GM23338 (cell line): ENCODE data around the gene CACNA2D3. TPM values are rescaled to one million over a fixed set of nuclear protein-coding genes. Genes with fewer than 3 reads are reported as not detected.

Source experiments
- ATAC-seq: fragments of 200-7000 bp; cut with Tn5 transposase; 3 replicates; pipeline ENCODE4 v1.9.1; 2020
- DNase-seq: peaks from one replicate; pipeline ENCODE4 v3.0.0-alpha.2; 2015; ENCODE audit warnings: low spot score
- H2AFZ ChIP-seq: fragments of 200-600 bp; sonication (generic); 2 replicates; pipeline ENCODE4 v1.8.0; 2016; ENCODE audit warnings: antibody characterized with exemption, mild to moderate bottlenecking, moderate library complexity
- H3F3A ChIP-seq: fragments of 200-600 bp; sonication (generic); replicated peaks from 2 replicates; pipeline ENCODE4 v1.8.0; 2017; ENCODE audit warnings: antibody characterized with exemption, mixed run types, low read depth
- H3K27ac ChIP-seq: fragments of 200-600 bp; sonication (generic); 2 replicates; pipeline ENCODE4 v1.6.1; 2016; ENCODE audit warnings: low read depth
- H3K27me3 ChIP-seq: fragments of 200-600 bp; sonication (generic); 2 replicates; pipeline ENCODE4 v1.8.0; 2016; ENCODE audit warnings: mild to moderate bottlenecking, mixed run types, moderate library complexity; ENCODE audit not compliant: insufficient read depth
- H3K36me3 ChIP-seq: fragments of 200-600 bp; sonication (generic); 2 replicates; pipeline ENCODE4 v1.8.0; 2016; ENCODE audit warnings: mild to moderate bottlenecking; ENCODE audit not compliant: insufficient read depth
- H3K4me1 ChIP-seq: fragments of 200-600 bp; sonication (generic); 2 replicates; pipeline ENCODE4 v1.8.0; 2016; ENCODE audit warnings: mild to moderate bottlenecking, moderate library complexity; ENCODE audit not compliant: insufficient read depth
- H3K4me2 ChIP-seq: fragments of 200-600 bp; sonication (generic); 2 replicates; pipeline ENCODE4 v1.7.1; 2017; ENCODE audit warnings: mixed run types
- H3K4me3 ChIP-seq: fragments of 200-600 bp; sonication (generic); 2 replicates; pipeline ENCODE4 v1.6.1; 2016; ENCODE audit warnings: mixed run types
- H3K79me2 ChIP-seq: fragments of 200-600 bp; sonication (generic); replicated peaks from 2 replicates; pipeline ENCODE4 v1.8.0; 2017; ENCODE audit warnings: mild to moderate bottlenecking; ENCODE audit not compliant: insufficient read depth
- H3K9me2 ChIP-seq: fragments of 200-600 bp; sonication (generic); 2 replicates; pipeline ENCODE4 v1.8.0; 2017; ENCODE audit not compliant: insufficient read depth
- H4K20me1 ChIP-seq: fragments of 200-600 bp; sonication (generic); replicated peaks from 2 replicates; pipeline ENCODE4 v1.8.0; 2017; ENCODE audit warnings: mild to moderate bottlenecking; ENCODE audit not compliant: insufficient read depth
- H3K27ac Mint-ChIP-seq: 2 replicates; pipeline ENCODE4 v1.8.0; 2020; ENCODE audit warnings: inconsistent platforms, mild to moderate bottlenecking, moderate library complexity, mixed read lengths
- H3K27me3 Mint-ChIP-seq: 3 replicates; pipeline ENCODE4 v1.8.0; 2022; ENCODE audit warnings: low read depth, mild to moderate bottlenecking, moderate library complexity, mixed read lengths, inconsistent platforms; ENCODE audit not compliant: insufficient read depth, poor library complexity
- H3K36me3 Mint-ChIP-seq: 3 replicates; pipeline ENCODE4 v1.8.0; 2021; ENCODE audit warnings: low read depth, mild to moderate bottlenecking, inconsistent platforms, moderate library complexity, mixed read lengths
- H3K4me1 Mint-ChIP-seq: 3 replicates; pipeline ENCODE4 v1.8.0; 2020; ENCODE audit warnings: mild to moderate bottlenecking, inconsistent platforms, mixed read lengths
- H3K4me3 Mint-ChIP-seq: 3 replicates; pipeline ENCODE4 v1.8.0; 2021; ENCODE audit warnings: moderate library complexity, mild to moderate bottlenecking, inconsistent platforms, mixed read lengths
- H3K9me3 Mint-ChIP-seq: 3 replicates; pipeline ENCODE4 v1.8.0; 2020; ENCODE audit warnings: moderate library complexity, mild to moderate bottlenecking, inconsistent platforms, mixed read lengths
- CREB1 ChIP-seq: fragments of 250-450 bp; sonication (Bioruptor Pico); IDR thresholded peaks from 2 replicates; pipeline ENCODE4 v1.5.0; 2020; ENCODE audit warnings: low read depth, mild to moderate bottlenecking, moderate library complexity
- EZH2 ChIP-seq: fragments of 200-600 bp; sonication (generic); IDR thresholded peaks from one replicate; pipeline ENCODE4 v1.8.0; 2017; ENCODE audit warnings: antibody characterized with exemption, mild to moderate bottlenecking, low read depth; ENCODE audit not compliant: unreplicated experiment
- EZH2phosphoT487 ChIP-seq: fragments of 200-600 bp; sonication (generic); IDR thresholded peaks from one replicate; pipeline ENCODE4 v1.8.1; 2018; ENCODE audit warnings: antibody characterized with exemption; ENCODE audit not compliant: unreplicated experiment
- JUNB ChIP-seq: IDR thresholded peaks from one replicate; pipeline ENCODE4 v1.6.1; 2016; ENCODE audit warnings: antibody characterized with exemption; ENCODE audit not compliant: unreplicated experiment
- NANOG ChIP-seq: IDR thresholded peaks from 2 replicates; pipeline ENCODE4 v1.6.1; 2016; ENCODE audit warnings: antibody characterized with exemption, borderline replicate concordance
- POLR2AphosphoS5 ChIP-seq: IDR thresholded peaks from 2 replicates; pipeline ENCODE4 v1.6.1; 2016; ENCODE audit warnings: antibody characterized with exemption, low read depth
- STAT1 ChIP-seq: IDR thresholded peaks from one replicate; pipeline ENCODE4 v1.6.1; 2016; ENCODE audit warnings: antibody characterized with exemption; ENCODE audit not compliant: unreplicated experiment
- ZNF114 ChIP-seq: fragments of 250-450 bp; sonication (Bioruptor Pico); IDR thresholded peaks from 2 replicates; pipeline ENCODE4 v1.5.0; 2020; ENCODE audit warnings: mild to moderate bottlenecking, moderate library complexity
- ZNF331 ChIP-seq: fragments of 250-450 bp; sonication (Bioruptor Pico); IDR thresholded peaks from 2 replicates; pipeline ENCODE4 v1.5.0; 2020; ENCODE audit warnings: low read depth, mild to moderate bottlenecking, moderate library complexity
- polyA plus RNA-seq: library from polyadenylated mRNA; unstranded; fragments of >200 nt; fragmentation: Nextera tagmentation; extraction: Ambion mirVana; gene quantifications from 2 replicates; pipeline ENCODE4 v1.2.1, GENCODE V29; 2016
- total RNA-seq: library from RNA; depleted of rRNA; stranded (reverse); fragments of >200 nt; shearing (Covaris generic); gene quantifications from 2 replicates; pipeline ENCODE4 v1.2.3, GENCODE V29; 2014
- TF ChIP-seq, protein P1 (sequence below), 2 experiments: fragments of 200-600 bp in 1 of 2; sonication (generic) in 1 of 2; conservative IDR thresholded peaks; 2 replicates each; pipeline versions ENCODE4 v1.5.1 to v1.6.1; 2016 to 2017; ENCODE audit warnings: antibody characterized with exemption in 2 of 2, low read depth in 2 of 2, mild to moderate bottlenecking in 2 of 2, moderate library complexity in 1 of 2
- TF ChIP-seq, protein P2 (sequence below): fragments of 250-450 bp; sonication (Bioruptor Pico); IDR thresholded peaks from 2 replicates; pipeline ENCODE4 v1.5.0; 2020; ENCODE audit warnings: mild to moderate bottlenecking, moderate library complexity
- TF ChIP-seq, protein P3 (sequence below): IDR thresholded peaks from one replicate; pipeline ENCODE4 v1.6.1; 2018; ENCODE audit warnings: antibody characterized with exemption; ENCODE audit not compliant: unreplicated experiment
- TF ChIP-seq, protein P4 (sequence below): IDR thresholded peaks from 2 replicates; pipeline ENCODE4 v1.6.1; 2016; ENCODE audit warnings: antibody characterized with exemption

CACNA2D3 gene
- total and polyA plus RNA-seq, 2 experiments from 2014 or later, result 2.2 to 2.3 TPM

DNA sequence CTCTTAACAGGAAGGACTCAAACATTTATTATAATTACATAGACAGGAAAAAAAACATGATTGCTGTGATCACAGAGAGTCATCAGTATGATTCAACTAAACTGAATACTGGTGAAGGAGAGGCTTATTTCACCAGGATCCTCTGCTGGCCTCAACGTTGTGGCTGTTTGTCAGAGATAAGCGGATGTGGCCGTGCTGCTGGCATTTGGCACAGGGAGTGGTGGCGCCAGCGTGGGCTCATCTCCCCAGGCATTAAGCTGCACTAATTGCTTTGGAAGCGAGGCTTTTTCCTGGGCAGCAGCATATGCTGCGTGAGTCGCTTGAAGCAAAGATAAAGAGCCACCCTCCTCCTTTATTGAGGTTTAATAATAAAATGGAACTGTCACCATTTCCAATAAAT lies 498.8 kb downstream of the CACNA2D3 start:
- no peaks in the 10 kb centered on the region; the same call in 2 of the 3 replicates for H3K9me3 Mint-ChIP-seq
- no peak overlapping the region for H3K27ac Mint-ChIP-seq
- Histone ChIP-seq H3K79me2 (no peaks in the 10 kb centered on the region), H3K4me2 (no peak overlapping the region), H3F3A (no peaks in the 10 kb centered on the region), H3K9me2 (0 out of 2 replicates have a peak, but pooled peaks cover 4% of the 10 kb centered on the region), H4K20me1 (no peaks in the 10 kb centered on the region), H3K4me1 (no peaks in the 10 kb centered on the region), H3K4me3 (no peak overlapping the region), H3K27me3 (no peaks in the 10 kb centered on the region), H3K36me3 (no peaks in the 10 kb centered on the region), H3K27ac (no peak overlapping the region), H2AFZ (no peak overlapping the region)
- H3K4me3 Mint-ChIP-seq, result no peak overlapping the region
- H3K27me3 Mint-ChIP-seq, result peaks cover 10% of the 10 kb centered on the region
- no peaks in the 10 kb centered on the region for H3K4me1 Mint-ChIP-seq
- TF ChIP-seq POLR2AphosphoS5, result no peak
- TF ChIP-seq, protein P1, sequence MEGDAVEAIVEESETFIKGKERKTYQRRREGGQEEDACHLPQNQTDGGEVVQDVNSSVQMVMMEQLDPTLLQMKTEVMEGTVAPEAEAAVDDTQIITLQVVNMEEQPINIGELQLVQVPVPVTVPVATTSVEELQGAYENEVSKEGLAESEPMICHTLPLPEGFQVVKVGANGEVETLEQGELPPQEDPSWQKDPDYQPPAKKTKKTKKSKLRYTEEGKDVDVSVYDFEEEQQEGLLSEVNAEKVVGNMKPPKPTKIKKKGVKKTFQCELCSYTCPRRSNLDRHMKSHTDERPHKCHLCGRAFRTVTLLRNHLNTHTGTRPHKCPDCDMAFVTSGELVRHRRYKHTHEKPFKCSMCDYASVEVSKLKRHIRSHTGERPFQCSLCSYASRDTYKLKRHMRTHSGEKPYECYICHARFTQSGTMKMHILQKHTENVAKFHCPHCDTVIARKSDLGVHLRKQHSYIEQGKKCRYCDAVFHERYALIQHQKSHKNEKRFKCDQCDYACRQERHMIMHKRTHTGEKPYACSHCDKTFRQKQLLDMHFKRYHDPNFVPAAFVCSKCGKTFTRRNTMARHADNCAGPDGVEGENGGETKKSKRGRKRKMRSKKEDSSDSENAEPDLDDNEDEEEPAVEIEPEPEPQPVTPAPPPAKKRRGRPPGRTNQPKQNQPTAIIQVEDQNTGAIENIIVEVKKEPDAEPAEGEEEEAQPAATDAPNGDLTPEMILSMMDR (conservative IDR thresholded peaks at IDR 0.05; ENCODE audit: low read depth in 2 of 2), result no peak
- TF ChIP-seq, protein P2, sequence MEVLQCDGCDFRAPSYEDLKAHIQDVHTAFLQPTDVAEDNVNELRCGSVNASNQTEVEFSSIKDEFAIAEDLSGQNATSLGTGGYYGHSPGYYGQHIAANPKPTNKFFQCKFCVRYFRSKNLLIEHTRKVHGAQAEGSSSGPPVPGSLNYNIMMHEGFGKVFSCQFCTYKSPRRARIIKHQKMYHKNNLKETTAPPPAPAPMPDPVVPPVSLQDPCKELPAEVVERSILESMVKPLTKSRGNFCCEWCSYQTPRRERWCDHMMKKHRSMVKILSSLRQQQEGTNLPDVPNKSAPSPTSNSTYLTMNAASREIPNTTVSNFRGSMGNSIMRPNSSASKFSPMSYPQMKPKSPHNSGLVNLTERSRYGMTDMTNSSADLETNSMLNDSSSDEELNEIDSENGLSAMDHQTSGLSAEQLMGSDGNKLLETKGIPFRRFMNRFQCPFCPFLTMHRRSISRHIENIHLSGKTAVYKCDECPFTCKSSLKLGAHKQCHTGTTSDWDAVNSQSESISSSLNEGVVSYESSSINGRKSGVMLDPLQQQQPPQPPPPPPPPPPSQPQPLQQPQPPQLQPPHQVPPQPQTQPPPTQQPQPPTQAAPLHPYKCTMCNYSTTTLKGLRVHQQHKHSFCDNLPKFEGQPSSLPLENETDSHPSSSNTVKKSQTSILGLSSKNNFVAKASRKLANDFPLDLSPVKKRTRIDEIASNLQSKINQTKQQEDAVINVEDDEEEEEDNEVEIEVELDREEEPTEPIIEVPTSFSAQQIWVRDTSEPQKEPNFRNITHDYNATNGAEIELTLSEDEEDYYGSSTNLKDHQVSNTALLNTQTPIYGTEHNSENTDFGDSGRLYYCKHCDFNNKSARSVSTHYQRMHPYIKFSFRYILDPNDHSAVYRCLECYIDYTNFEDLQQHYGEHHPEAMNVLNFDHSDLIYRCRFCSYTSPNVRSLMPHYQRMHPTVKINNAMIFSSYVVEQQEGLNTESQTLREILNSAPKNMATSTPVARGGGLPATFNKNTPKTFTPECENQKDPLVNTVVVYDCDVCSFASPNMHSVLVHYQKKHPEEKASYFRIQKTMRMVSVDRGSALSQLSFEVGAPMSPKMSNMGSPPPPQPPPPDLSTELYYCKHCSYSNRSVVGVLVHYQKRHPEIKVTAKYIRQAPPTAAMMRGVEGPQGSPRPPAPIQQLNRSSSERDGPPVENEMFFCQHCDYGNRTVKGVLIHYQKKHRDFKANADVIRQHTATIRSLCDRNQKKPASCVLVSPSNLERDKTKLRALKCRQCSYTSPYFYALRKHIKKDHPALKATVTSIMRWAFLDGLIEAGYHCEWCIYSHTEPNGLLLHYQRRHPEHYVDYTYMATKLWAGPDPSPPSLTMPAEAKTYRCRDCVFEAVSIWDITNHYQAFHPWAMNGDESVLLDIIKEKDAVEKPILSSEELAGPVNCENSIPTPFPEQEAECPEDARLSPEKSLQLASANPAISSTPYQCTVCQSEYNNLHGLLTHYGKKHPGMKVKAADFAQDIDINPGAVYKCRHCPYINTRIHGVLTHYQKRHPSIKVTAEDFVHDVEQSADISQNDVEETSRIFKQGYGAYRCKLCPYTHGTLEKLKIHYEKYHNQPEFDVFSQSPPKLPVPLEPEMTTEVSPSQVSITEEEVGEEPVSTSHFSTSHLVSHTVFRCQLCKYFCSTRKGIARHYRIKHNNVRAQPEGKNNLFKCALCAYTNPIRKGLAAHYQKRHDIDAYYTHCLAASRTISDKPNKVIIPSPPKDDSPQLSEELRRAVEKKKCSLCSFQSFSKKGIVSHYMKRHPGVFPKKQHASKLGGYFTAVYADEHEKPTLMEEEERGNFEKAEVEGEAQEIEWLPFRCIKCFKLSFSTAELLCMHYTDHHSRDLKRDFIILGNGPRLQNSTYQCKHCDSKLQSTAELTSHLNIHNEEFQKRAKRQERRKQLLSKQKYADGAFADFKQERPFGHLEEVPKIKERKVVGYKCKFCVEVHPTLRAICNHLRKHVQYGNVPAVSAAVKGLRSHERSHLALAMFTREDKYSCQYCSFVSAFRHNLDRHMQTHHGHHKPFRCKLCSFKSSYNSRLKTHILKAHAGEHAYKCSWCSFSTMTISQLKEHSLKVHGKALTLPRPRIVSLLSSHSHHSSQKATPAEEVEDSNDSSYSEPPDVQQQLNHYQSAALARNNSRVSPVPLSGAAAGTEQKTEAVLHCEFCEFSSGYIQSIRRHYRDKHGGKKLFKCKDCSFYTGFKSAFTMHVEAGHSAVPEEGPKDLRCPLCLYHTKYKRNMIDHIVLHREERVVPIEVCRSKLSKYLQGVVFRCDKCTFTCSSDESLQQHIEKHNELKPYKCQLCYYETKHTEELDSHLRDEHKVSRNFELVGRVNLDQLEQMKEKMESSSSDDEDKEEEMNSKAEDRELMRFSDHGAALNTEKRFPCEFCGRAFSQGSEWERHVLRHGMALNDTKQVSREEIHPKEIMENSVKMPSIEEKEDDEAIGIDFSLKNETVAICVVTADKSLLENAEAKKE (CRISPR knock-in tag), result no peak
- no peak for TF ChIP-seq EZH2phosphoT487
- TF ChIP-seq, protein P3, sequence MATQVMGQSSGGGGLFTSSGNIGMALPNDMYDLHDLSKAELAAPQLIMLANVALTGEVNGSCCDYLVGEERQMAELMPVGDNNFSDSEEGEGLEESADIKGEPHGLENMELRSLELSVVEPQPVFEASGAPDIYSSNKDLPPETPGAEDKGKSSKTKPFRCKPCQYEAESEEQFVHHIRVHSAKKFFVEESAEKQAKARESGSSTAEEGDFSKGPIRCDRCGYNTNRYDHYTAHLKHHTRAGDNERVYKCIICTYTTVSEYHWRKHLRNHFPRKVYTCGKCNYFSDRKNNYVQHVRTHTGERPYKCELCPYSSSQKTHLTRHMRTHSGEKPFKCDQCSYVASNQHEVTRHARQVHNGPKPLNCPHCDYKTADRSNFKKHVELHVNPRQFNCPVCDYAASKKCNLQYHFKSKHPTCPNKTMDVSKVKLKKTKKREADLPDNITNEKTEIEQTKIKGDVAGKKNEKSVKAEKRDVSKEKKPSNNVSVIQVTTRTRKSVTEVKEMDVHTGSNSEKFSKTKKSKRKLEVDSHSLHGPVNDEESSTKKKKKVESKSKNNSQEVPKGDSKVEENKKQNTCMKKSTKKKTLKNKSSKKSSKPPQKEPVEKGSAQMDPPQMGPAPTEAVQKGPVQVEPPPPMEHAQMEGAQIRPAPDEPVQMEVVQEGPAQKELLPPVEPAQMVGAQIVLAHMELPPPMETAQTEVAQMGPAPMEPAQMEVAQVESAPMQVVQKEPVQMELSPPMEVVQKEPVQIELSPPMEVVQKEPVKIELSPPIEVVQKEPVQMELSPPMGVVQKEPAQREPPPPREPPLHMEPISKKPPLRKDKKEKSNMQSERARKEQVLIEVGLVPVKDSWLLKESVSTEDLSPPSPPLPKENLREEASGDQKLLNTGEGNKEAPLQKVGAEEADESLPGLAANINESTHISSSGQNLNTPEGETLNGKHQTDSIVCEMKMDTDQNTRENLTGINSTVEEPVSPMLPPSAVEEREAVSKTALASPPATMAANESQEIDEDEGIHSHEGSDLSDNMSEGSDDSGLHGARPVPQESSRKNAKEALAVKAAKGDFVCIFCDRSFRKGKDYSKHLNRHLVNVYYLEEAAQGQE, result no peak
- TF ChIP-seq STAT1, result no peak
- TF ChIP-seq ZNF331, result no peak
- no peak for TF ChIP-seq JUNB
- TF ChIP-seq CREB1 (CRISPR knock-in tag), result no peak
- TF ChIP-seq NANOG, result no peak
- no peak for TF ChIP-seq ZNF114 (CRISPR knock-in tag)
- no peak for TF ChIP-seq EZH2
- TF ChIP-seq, protein P4, sequence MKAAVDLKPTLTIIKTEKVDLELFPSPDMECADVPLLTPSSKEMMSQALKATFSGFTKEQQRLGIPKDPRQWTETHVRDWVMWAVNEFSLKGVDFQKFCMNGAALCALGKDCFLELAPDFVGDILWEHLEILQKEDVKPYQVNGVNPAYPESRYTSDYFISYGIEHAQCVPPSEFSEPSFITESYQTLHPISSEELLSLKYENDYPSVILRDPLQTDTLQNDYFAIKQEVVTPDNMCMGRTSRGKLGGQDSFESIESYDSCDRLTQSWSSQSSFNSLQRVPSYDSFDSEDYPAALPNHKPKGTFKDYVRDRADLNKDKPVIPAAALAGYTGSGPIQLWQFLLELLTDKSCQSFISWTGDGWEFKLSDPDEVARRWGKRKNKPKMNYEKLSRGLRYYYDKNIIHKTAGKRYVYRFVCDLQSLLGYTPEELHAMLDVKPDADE, result no peak
- no peak for ATAC-seq
- no peaks in the 10 kb centered on the region for H3K36me3 Mint-ChIP-seq
- no peak for DNase-seq
